ENCODE results near the gene POP7. TPM values are rescaled to one million over a fixed set of nuclear protein-coding genes. Genes with fewer than 3 reads are reported as not detected.

Gene POP7
- total RNA-seq, 1 experiment from 2014 or later = 151 TPM

DNA sequence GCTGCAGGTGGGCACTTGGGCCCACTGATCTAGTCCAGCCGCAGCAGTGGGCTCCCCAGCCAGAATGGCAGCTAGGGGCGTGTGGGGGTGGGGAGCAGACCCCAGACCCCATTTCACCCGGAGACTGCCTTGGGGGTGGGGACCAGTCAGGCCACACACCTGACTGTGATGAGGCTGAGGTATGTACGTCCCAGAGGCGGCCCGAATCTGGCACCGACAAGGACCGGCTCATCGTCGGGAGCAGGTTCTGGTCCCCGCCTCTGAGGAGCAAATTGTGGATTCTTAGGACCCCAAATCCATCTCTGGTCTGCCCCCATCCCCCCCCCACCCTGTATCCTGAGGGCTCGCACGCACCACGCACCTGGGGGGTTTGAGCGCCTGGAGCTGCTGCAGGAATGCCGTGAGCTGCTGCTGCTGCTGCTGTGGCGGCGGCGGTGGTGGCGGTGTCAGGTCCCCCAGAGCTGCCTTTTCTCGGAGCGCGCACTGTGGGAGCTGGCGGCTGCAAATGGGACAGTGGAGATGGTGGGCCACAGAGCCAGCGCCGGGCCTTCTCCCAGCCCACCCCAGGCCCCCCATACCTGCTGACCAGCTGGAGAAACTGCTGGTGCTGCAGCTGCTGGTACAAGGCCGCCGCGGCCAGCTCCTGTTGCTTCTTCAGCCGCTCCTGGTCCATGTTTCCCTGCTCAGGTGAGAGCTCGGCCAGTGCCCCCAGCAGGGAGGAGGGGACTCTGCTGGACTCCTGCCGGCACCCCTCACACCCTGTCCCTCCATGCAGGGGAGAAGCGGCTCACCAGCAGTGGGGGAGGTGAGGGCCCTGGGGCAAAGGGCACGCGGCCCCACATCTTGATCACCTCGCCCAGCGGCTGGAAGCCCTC is 22.0 kb upstream of the POP7 start:
- CTCF ChIA-PET = no interaction called here
- Histone ChIP-seq H3F3A (ENCODE audit: low read length, unreplicated experiment) (no peaks in the 10 kb centered on the region), H3K27ac (ENCODE audit: low read length) (no peak overlapping the region), H3K9ac (ENCODE audit: low read length) (no peak overlapping the region), H3K4me3 (ENCODE audit: low read length) (no peak overlapping the region), H3K4me2 (ENCODE audit: low read length) (no peak overlapping the region), H3K27me3 (ENCODE audit: low read length) (no peaks in the 10 kb centered on the region), H3K36me3 (ENCODE audit: low read depth, low read length) (peaks cover 14% of the 10 kb centered on the region), H2AFZ (ENCODE audit: low read length) (no peak overlapping the region), H3K9me3 (ENCODE audit: low read length) (no peaks in the 10 kb centered on the region), H3K79me2 (ENCODE audit: low read length) (peaks cover 6% of the 10 kb centered on the region), H3K9me2 (replicated peaks; ENCODE audit: low read length) (no peaks in the 10 kb centered on the region), H4K20me1 (ENCODE audit: low read length) (no peaks in the 10 kb centered on the region), H3K4me1 (ENCODE audit: insufficient read depth, low read length) (no peaks in the 10 kb centered on the region)
- DNase-seq = no peak
- no peak for TF ChIP-seq CTCF (conservative IDR thresholded peaks at IDR 0.05; ENCODE audit: low read depth, low read length)
- no peak for TF ChIP-seq EZH2 (IDR thresholded peaks at IDR 0.05; ENCODE audit: low read length, unreplicated experiment)
- TF ChIP-seq EZH2phosphoT487 (IDR thresholded peaks at IDR 0.05; ENCODE audit: borderline replicate concordance, low read length) = no peak
- POLR2A ChIA-PET (ENCODE audit: unreplicated experiment) = no interaction called here
- ATAC-seq = no peak
- intact Hi-C loops (cut with micrococcal nuclease) = no loop called here
- no TSS peak for BruUV-seq (replicated peaks)

DNA sequence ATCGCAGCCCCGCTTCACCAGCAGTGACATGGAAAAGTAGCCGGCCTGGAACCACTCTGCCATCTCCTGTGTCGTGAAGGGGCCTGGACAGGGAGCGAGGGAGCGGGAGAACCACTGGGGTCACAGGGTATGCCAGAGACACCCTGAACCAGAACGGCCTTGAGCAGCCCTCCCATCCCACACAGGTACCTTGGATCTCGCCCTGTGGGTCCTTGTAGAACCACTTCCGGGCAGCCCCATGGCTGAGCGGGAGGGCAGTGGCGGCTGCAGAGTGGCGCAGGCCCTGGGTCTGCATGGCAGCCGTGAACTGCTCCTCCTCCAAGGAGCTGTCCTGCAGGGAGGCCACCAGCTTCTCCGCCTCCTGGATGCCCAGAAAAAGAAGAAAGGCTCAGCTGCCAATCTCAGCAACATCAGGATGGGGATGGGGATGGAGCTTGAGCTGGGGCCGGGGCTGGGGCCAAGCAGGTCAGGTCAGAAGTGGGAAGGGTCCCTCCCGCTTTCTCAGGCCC is 21.3 kb upstream of the POP7 start:
- Histone ChIP-seq H4K20me1 (ENCODE audit: low read length) (no peaks in the 10 kb centered on the region), H3K27me3 (ENCODE audit: low read length) (no peaks in the 10 kb centered on the region), H3K4me1 (ENCODE audit: insufficient read depth, low read length) (no peaks in the 10 kb centered on the region), H3K4me3 (ENCODE audit: low read length) (no peak overlapping the region), H2AFZ (ENCODE audit: low read length) (no peak overlapping the region), H3F3A (ENCODE audit: low read length, unreplicated experiment) (no peaks in the 10 kb centered on the region), H3K79me2 (ENCODE audit: low read length) (peaks cover 13% of the 10 kb centered on the region), H3K9me3 (ENCODE audit: low read length) (no peaks in the 10 kb centered on the region), H3K9me2 (replicated peaks; ENCODE audit: low read length) (no peaks in the 10 kb centered on the region), H3K36me3 (ENCODE audit: low read depth, low read length) (peaks cover 14% of the 10 kb centered on the region), H3K4me2 (ENCODE audit: low read length) (no peak overlapping the region), H3K9ac (ENCODE audit: low read length) (no peak overlapping the region), H3K27ac (ENCODE audit: low read length) (no peak overlapping the region)
- TF ChIP-seq EZH2phosphoT487 (IDR thresholded peaks at IDR 0.05; ENCODE audit: borderline replicate concordance, low read length) = no peak
- TF ChIP-seq EZH2 (IDR thresholded peaks at IDR 0.05; ENCODE audit: low read length, unreplicated experiment) = no peak
- TF ChIP-seq CTCF (conservative IDR thresholded peaks at IDR 0.05; ENCODE audit: low read depth, low read length) = no peak
- POLR2A ChIA-PET (ENCODE audit: unreplicated experiment) = no interaction called here
- intact Hi-C loops (cut with micrococcal nuclease) = no loop called here
- ATAC-seq = no peak
- no peak for DNase-seq
- CTCF ChIA-PET = interaction anchor here (0.6 kb wide), 1 partner anchor 72 kb away, joined by 3 read pairs; no protein-coding TSS in a partner anchor
- no TSS peak for BruUV-seq (replicated peaks)
